Smooth muscle cell (in vitro differentiated cells): ENCODE data around the gene FAM181A. TPM values are rescaled to one million over a fixed set of nuclear protein-coding genes. Genes with fewer than 3 reads are reported as not detected.

Source experiments
- DNase-seq: peaks from one replicate; lab custom pipeline; 2025; ENCODE audit not compliant: unreplicated experiment; lab: John Stamatoyannopoulos, UW
- H2AFZ ChIP-seq: fragments of 200-600 bp; sonication (generic); 2 replicates; pipeline ENCODE4 v1.6.0; 2016; ENCODE audit warnings: antibody characterized with exemption, low read depth, mild to moderate bottlenecking
- H3F3A ChIP-seq: fragments of 200-600 bp; sonication (generic); 2 replicates; pipeline ENCODE4 v1.6.0; 2017; ENCODE audit warnings: antibody characterized with exemption, low read depth
- H3K27ac ChIP-seq: fragments of 200-600 bp; sonication (generic); 2 replicates; pipeline ENCODE4 v1.5.1; 2016; ENCODE audit warnings: low read depth, mild to moderate bottlenecking
- H3K27me3 ChIP-seq: fragments of 200-600 bp; sonication (generic); 2 replicates; pipeline ENCODE4 v1.6.1; 2016; ENCODE audit warnings: low read depth, mild to moderate bottlenecking
- H3K36me3 ChIP-seq: fragments of 200-600 bp; sonication (generic); 2 replicates; pipeline ENCODE4 v1.5.1; 2016; ENCODE audit warnings: low read depth
- H3K4me1 ChIP-seq: fragments of 200-600 bp; sonication (generic); 2 replicates; pipeline ENCODE4 v1.5.1; 2016; ENCODE audit warnings: low read depth
- H3K4me2 ChIP-seq: fragments of 200-600 bp; sonication (generic); 2 replicates; pipeline ENCODE4 v1.6.0; 2016; ENCODE audit warnings: mild to moderate bottlenecking
- H3K4me3 ChIP-seq: fragments of 200-600 bp; sonication (generic); 2 replicates; pipeline ENCODE4 v1.5.1; 2016; ENCODE audit warnings: mild to moderate bottlenecking
- H3K79me2 ChIP-seq: fragments of 200-600 bp; sonication (generic); 2 replicates; pipeline ENCODE4 v1.6.0; 2016; ENCODE audit warnings: low read depth, mild to moderate bottlenecking
- H3K9ac ChIP-seq: fragments of 200-600 bp; sonication (generic); 2 replicates; pipeline ENCODE4 v1.6.0; 2016; ENCODE audit warnings: low read depth
- H3K9me3 ChIP-seq: fragments of 200-600 bp; sonication (generic); replicated peaks from 2 replicates; pipeline ENCODE4 v1.5.1; 2016; ENCODE audit warnings: low read depth
- H4K20me1 ChIP-seq: fragments of 200-600 bp; sonication (generic); 2 replicates; pipeline ENCODE4 v1.6.0; 2016; ENCODE audit warnings: low read depth
- WGBS: methylation state at CpG from one replicate; pipeline ENCODE4 v1.1.7; 2016; ENCODE audit warnings: low lambda C conversion rate; 5-methylcytosine and 5-hydroxymethylcytosine counted together
- polyA plus RNA-seq: library from polyadenylated mRNA; unstranded; fragments of >200 nt; fragmentation: Nextera tagmentation; extraction: Ambion mirVana; gene quantifications from 2 replicates; pipeline ENCODE4 v1.2.1, GENCODE V29; 2016
- total RNA-seq: library from RNA; depleted of rRNA; stranded (reverse); fragments of >200 nt; gene quantifications from 2 replicates; pipeline ENCODE4 v1.2.3, GENCODE V29; 2014
- TF ChIP-seq, protein P1 (sequence below): fragments of 200-600 bp; sonication (generic); IDR thresholded peaks from 2 replicates; pipeline ENCODE4 v1.5.1; 2017; ENCODE audit warnings: borderline replicate concordance, mild to moderate bottlenecking, antibody characterized with exemption; ENCODE audit not compliant: insufficient read depth, poor library complexity, severe bottlenecking

FAM181A gene
- total and polyA plus RNA-seq, 2 experiments from 2014 or later, result not detected

DNA sequence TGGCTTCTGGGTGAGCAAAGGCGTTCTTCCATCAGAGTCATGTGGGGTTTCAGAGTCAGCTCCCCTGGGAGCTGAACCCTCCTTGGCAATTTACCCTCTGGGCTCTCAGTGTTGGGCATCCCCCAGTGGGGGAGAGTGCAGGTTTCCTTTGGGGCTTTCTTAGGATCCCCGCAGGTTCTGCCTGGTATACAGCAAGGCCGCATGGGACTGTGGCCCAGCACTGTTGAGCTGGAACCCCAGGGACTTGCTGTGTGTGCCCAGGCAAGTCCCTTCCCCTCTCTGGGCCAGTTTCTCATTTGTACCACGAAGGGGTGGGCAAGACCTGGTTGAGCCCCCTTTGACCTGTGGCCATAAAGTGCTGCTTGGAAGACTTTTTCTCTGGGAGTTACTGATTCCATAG lies 5.5 kb downstream of the FAM181A start:
- Histone ChIP-seq H4K20me1 (no peaks in the 10 kb centered on the region), H3F3A (no peaks in the 10 kb centered on the region), H3K9me3 (no peaks in the 10 kb centered on the region), H2AFZ (no peak overlapping the region), H3K4me2 (no peak overlapping the region), H3K4me3 (no peak overlapping the region), H3K9ac (no peak overlapping the region), H3K27me3 (peaks cover 6% of the 10 kb centered on the region), H3K27ac (no peak overlapping the region), H3K36me3 (no peaks in the 10 kb centered on the region), H3K4me1 (no peaks in the 10 kb centered on the region), H3K79me2 (no peaks in the 10 kb centered on the region)
- WGBS, result 93% methylated on average over 4 of the region's 4 CpGs
- TF ChIP-seq, protein P1, sequence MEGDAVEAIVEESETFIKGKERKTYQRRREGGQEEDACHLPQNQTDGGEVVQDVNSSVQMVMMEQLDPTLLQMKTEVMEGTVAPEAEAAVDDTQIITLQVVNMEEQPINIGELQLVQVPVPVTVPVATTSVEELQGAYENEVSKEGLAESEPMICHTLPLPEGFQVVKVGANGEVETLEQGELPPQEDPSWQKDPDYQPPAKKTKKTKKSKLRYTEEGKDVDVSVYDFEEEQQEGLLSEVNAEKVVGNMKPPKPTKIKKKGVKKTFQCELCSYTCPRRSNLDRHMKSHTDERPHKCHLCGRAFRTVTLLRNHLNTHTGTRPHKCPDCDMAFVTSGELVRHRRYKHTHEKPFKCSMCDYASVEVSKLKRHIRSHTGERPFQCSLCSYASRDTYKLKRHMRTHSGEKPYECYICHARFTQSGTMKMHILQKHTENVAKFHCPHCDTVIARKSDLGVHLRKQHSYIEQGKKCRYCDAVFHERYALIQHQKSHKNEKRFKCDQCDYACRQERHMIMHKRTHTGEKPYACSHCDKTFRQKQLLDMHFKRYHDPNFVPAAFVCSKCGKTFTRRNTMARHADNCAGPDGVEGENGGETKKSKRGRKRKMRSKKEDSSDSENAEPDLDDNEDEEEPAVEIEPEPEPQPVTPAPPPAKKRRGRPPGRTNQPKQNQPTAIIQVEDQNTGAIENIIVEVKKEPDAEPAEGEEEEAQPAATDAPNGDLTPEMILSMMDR, result no peak
- no peak for DNase-seq

DNA sequence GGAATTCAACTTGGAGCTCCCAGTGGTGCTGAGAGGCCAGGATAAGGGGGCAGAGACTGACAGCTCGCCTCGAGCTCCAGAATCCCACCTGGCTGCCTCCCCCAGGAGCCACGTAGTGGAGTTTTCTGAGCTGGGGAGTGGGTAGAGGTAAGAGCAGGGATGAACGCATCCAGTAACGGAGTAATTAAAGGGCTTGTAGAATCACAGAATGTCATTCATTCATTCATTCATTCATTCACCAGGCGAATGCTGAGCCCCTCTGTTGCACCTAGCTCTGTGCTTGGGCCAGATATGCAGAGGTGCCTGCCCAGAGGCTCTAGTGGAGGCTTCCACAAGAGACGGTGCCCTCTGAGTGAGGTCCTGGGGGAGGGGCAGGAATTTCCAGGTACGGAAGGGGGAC lies 8.1 kb downstream of the FAM181A start:
- H4K20me1 ChIP-seq, result no peaks in the 10 kb centered on the region
- WGBS, result 88% methylated on average over 8 of the region's 8 CpGs
- H3F3A ChIP-seq, result no peaks in the 10 kb centered on the region
- H3K4me1 ChIP-seq, result no peaks in the 10 kb centered on the region
- no peak overlapping the region for H3K27ac ChIP-seq
- no peak overlapping the region for H3K4me2 ChIP-seq
- no peaks in the 10 kb centered on the region for H3K79me2 ChIP-seq
- no peak overlapping the region for H3K4me3 ChIP-seq
- H3K9ac ChIP-seq, result no peak overlapping the region
- H3K27me3 ChIP-seq, result peaks cover 19% of the 10 kb centered on the region
- TF ChIP-seq, protein P1, result no peak
- no peaks in the 10 kb centered on the region for H3K9me3 ChIP-seq
- H2AFZ ChIP-seq, result no peak overlapping the region
- DNase-seq, result no peak
- no peaks in the 10 kb centered on the region for H3K36me3 ChIP-seq

DNA sequence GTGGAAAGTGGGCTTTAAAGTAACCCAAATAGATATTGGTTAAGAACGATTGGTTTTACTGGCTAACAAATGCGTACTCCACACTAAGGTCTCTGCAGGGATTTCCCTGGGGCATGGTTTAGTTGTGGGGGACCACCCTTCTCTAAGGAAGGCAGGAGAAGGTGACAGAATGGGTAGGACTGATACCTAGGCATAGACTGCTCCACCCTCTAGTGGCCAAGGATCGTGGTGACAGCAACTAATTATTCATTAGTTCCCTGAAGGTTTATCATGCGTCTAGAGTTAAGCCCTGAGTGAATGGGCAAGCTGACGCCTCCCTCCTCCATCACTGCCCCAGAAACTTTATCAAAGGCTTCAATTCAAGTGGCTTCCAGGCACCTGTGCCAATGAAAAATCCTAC lies 9.1 kb downstream of the FAM181A start:
- no peak overlapping the region for H3K4me2 ChIP-seq
- WGBS, result 20% methylated on average over 5 of the region's 5 CpGs
- no peaks in the 10 kb centered on the region for H4K20me1 ChIP-seq
- H3K9ac ChIP-seq, result no peak overlapping the region
- no peak for DNase-seq
- H2AFZ ChIP-seq, result no peak overlapping the region
- H3K36me3 ChIP-seq, result no peaks in the 10 kb centered on the region
- no peaks in the 10 kb centered on the region for H3K4me1 ChIP-seq
- TF ChIP-seq, protein P1, result peak; percentile 58
- H3K27ac ChIP-seq, result no peak overlapping the region
- H3K79me2 ChIP-seq, result no peaks in the 10 kb centered on the region
- H3K27me3 ChIP-seq, result peaks cover 19% of the 10 kb centered on the region
- H3K4me3 ChIP-seq, result no peak overlapping the region
- H3K9me3 ChIP-seq, result no peaks in the 10 kb centered on the region
- no peaks in the 10 kb centered on the region for H3F3A ChIP-seq

DNA sequence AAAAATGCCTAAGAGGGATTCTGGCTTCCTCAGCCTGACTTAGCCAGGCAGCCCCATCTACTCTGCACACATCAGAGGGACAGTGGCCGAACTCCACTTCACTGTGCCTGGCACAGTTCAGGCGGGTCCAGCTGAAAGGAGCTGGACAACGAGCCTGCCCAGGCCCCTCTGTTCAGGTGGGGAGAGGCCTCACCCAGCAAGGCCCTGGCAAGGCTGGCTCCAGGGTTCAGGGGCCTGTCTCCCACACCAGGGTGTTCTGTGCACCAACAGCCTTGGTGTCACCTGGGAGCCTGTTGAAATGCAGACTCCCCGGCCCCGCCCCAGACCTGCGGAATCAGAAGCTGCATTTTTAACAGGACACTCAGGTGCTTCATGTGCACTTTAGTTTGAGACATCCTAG lies 9.8 kb downstream of the FAM181A start:
- Histone ChIP-seq H3K27ac (no peak overlapping the region), H2AFZ (no peak overlapping the region), H3F3A (no peaks in the 10 kb centered on the region), H3K9me3 (no peaks in the 10 kb centered on the region), H3K79me2 (no peaks in the 10 kb centered on the region), H3K9ac (no peak overlapping the region), H3K4me2 (no peak overlapping the region), H3K36me3 (no peaks in the 10 kb centered on the region), H3K27me3 (peaks cover 19% of the 10 kb centered on the region), H4K20me1 (no peaks in the 10 kb centered on the region), H3K4me1 (no peaks in the 10 kb centered on the region), H3K4me3 (no peak overlapping the region)
- TF ChIP-seq, protein P1, result no peak
- DNase-seq, result no peak
- WGBS, result 91% methylated on average over 6 of the region's 6 CpGs
